Measurements from ENCODE around the gene NLRC4.

DNA sequence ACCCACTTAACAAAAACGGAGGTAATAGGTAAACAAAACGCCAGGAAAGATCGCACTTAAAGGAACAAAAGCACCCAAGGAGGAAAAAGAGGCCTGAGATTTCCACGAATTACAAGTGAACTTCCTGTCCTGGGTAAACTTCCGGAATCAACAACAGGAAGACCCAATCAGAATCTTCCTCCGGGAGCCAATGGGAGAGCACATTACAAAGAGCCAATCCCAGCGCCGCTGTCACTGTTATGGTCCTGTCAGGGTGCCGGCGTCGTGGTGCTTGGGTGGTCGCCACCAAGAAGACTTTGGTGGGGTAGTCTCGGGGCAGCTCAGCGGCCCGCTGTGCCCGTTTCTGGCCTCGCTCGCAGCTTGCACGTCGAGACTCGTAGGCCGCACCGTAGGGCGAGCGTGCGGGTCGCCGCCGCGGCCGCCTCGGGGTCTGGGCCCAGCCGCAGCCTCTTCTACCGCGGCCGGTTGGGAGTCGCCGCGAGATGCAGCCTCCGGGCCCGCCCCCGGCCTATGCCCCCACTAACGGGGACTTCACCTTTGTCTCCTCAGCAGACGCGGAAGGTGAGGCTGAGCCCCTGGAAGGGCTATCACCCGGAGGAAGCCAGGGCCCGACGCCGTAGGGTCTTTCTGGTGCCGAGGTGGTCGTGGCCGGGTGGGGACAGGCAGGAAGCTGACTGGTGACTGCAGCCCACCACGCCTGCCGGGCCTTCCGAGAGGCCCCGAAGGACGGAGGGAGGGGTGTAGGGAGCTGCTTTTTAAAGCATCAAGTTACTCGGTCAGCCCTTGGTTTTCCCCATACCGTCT is 13.2 kb upstream of the NLRC4 start, which contains the start of gene YIPF4:
- TF ChIP-seq POLR2A (IDR thresholded peaks at IDR 0.05; ENCODE audit: low read depth, low read length): peak; percentile 80
- TF ChIP-seq POLR2AphosphoS5 (IDR thresholded peaks at IDR 0.05; ENCODE audit: low read depth, low read length): peak; percentile 71; the same call in 1 of the 2 replicates

Measured in GM12892 (cell line).